ENCODE results near the gene MND1.

- no peak for TF ChIP-seq EZH2phosphoT487 (IDR thresholded peaks at IDR 0.05; ENCODE audit: borderline replicate concordance, low read depth, low read length)
- TF ChIP-seq CTCF (conservative IDR thresholded peaks at IDR 0.05; ENCODE audit: low read length) = peak; percentile 45; the same call in 1 of the 2 replicates
Observed at GRCh38 chr4:153348006-153348405, 3.5 kb downstream of the MND1 start.

Data from OCI-LY7 (cell line).